WI38 (cell line): Measurements from ENCODE around the gene ZG16.
"Not testable (repeated sequence)": the region's sequence is repeated elsewhere in the genome, so short reads cannot be mapped to it uniquely, and the experiment has no call there.

Experiments
- H3K4me3 ChIP-seq: 2 replicates; pipeline ENCODE4 v1.5.1; 2011; ENCODE audit warnings: low read depth, mild to moderate bottlenecking, control low read depth, low read length
- CTCF ChIP-seq: IDR thresholded peaks from 2 replicates; pipeline ENCODE4 v1.5.1; 2012; ENCODE audit warnings: low read depth, mild to moderate bottlenecking, control low read depth, low read length

The ZG16 gene

DNA sequence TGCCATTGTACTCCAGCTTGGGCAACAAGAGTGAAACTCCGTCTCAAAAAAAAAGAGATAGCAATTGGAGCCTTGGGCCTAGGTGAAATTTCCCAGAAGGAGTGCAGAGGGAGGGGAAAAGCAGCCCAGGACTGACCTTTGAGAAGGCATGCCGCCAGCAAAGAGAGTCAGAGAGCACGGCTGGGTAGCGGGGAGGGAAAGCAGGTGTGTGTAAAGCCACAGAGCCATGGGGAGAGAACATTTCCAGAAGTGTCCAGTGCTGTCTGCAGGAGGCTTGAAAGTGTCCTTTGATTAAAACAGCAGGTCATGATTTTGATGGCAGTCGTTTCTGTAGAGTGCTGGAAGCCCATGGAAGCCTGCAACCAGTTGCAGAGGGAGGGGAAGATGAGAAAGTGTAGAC lies 40.3 kb upstream of the ZG16 start:
- TF ChIP-seq CTCF: no peak

DNA sequence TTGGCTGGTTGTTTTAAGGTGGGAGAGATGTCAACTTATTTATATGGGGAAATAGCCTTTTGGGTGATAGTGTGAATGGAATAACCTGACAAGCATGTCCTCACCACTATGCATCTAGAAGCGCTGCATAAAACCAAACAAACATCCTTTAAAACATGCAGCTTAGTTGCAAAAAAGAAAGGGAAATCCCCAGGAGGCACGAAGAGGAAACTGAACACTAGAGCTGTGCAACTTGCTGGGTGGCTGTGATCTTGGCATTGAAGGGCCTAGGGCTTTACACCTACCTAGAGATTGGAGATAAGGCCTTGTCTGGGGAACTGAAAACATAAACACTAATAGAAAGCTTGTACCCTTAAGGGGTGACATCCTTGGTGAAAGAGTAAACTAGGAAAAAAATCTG lies 39.5 kb upstream of the ZG16 start:
- H3K4me3 ChIP-seq: no peak overlapping the region
- no peak for TF ChIP-seq CTCF

More for the DNA sequence above, 40.3 kb upstream of the ZG16 start:
- H3K4me3 ChIP-seq: no peak overlapping the region

DNA sequence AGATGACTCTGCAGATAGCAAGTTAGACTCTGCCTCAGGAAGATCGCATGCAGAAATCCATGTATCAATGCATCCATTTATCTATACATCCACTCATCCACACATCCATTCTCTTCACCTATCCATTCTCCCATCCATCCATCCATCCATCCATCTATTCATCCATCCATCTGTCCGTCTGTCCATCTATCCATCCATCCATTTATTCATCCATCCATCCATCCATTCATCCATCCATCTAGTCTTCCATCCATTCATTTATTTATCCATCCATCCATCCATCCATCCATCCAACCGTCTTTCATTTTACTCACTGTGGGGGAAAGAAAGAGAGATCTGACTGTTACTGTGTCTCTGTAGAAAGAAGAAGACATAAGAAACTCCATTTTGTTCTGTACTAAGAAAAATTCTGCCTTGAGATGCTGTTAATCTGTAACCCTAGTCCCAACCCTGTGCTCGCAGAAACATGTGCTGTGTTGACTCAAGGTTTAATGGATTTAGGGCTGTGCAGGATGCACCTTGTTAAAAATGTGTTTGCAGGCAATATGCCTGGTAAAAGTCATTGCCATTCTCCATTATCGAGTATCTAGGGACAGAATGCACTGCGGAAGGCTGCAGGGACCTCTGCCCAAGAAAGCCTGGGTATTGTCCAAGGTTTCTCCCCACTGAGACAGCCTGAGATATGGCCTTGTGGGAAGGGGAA lies 38.0 kb upstream of the ZG16 start:
- H3K4me3 ChIP-seq: not testable (repeated sequence)

- H3K4me3 ChIP-seq: not testable (repeated sequence)
These were observed 37.4 kb upstream of the ZG16 start for GRCh38 chr16:29740630-29741015.

DNA sequence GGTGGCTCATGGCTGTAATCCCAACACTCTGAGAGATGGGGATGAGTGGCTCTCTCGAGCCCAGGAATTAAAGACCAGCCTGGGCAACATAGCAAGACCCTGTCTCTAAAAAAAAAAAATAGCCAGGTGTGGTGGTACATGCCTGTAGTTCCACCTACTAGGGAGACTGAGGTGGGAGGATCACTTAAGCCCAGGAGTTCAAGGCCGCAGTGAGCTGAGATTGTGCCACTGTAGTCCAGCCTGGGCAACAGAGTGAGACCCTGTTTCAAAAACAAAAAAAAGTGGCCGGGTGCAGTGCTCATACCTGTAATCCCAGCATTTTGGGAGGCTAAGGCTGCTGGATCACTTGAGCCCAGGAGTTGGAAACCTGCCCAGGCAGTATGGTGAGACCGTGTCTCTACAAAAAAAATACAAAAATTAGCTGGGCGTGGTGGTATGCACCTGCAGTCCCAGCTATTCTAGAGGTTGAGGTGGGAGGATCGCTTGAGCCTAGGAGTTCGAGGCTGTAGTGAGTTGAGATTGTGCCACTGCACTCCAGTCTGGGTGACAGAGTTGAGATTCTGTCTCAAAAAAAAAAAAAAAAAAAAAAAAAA lies 35.3 kb upstream of the ZG16 start:
- H3K4me3 ChIP-seq: no peak overlapping the region
- TF ChIP-seq CTCF: no peak

- TF ChIP-seq CTCF: no peak
- H3K4me3 ChIP-seq: no peak overlapping the region
These were observed 34.6 kb upstream of the ZG16 start for GRCh38 chr16:29743475-29743826.

DNA sequence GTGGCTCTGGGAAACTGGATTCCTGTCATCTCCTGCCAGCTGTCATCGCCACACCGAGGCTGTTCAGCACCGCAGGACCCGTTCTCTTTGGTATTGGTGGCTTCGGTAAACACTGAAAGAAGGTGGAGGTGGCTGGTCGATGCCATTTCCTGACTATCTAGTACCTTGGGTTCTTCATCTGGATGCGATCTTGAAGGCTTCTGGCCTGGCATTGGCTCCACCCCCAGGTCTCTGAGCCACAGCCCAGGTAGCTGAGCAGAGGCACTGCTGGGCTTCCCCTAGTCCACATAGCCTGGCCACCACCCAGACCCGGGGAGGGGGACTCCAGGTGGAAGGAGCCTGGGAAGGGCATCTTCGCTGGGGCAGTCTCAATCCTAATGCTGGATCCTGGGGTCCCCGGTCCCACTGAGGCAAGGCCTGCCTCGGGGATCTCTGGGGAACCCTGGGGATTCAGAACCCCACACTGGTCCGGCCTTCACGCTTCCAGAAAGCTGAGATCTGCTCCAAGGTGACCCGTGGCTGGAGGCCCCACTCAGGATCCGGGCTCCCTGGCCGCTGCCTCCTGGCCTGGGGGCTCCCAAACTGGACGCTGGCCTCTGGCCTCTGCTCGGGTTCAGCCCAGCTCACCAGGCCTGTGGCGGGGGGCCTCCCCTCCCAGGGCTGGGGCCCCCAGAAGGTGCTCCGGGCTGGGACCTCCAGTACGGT lies 34.1 kb upstream of the ZG16 start:
- TF ChIP-seq CTCF: no peak
- no peak overlapping the region for H3K4me3 ChIP-seq

- TF ChIP-seq CTCF: no peak
- no peak overlapping the region for H3K4me3 ChIP-seq
These were observed 33.4 kb upstream of the ZG16 start for GRCh38 chr16:29744541-29745101.
